Natural killer cell (primary cell): ENCODE results near the gene DENND2A. TPM values are rescaled to one million over a fixed set of nuclear protein-coding genes. Genes with fewer than 3 reads are reported as not detected.
"Not testable (repeated sequence)": the region's sequence is repeated elsewhere in the genome, so short reads cannot be mapped to it uniquely, and the experiment has no call there.

Source experiments
- ATAC-seq, 3 donors: fragments of 150-1000 bp in 2 of 3; fragments of 200-7000 bp in 1 of 3; cut with Tn5 transposase; 1 replicate in 1 of 3; 2 replicates in 2 of 3; pipeline ENCODE4 v1.10.0; 2021; ENCODE audit warnings: mild to moderate bottlenecking in 2 of 3, moderate library complexity in 2 of 3
- DNase-seq, 2 donors: peaks; one replicate each; pipeline versions ENCODE4 v3.0.0 to v3.0.0-alpha.2; 2013 to 2021; ENCODE audit warnings: mixed read lengths in 1 of 2
- H3K27ac ChIP-seq: one replicate; pipeline ENCODE4 v1.5.1; 2013; ENCODE audit warnings: mild to moderate bottlenecking, low read length
- H3K27me3 ChIP-seq: one replicate; pipeline ENCODE4 v1.6.1; 2013; ENCODE audit warnings: low read length; ENCODE audit not compliant: control insufficient read depth, insufficient read depth
- H3K36me3 ChIP-seq: one replicate; pipeline ENCODE4 v1.6.1; 2013; ENCODE audit warnings: low read length; ENCODE audit not compliant: control insufficient read depth, insufficient read depth
- H3K4me1 ChIP-seq: one replicate; pipeline ENCODE4 v1.6.1; 2013; ENCODE audit warnings: low read length; ENCODE audit not compliant: control insufficient read depth, insufficient read depth
- H3K4me3 ChIP-seq: one replicate; pipeline ENCODE4 v1.5.1; 2013; ENCODE audit warnings: low read length
- H3K9me3 ChIP-seq: one replicate; pipeline ENCODE4 v1.6.1; 2013; ENCODE audit warnings: low read length; ENCODE audit not compliant: control insufficient read depth, insufficient read depth
- H3K27ac Mint-ChIP-seq, 2 donors: one replicate each; pipeline ENCODE4 v1.8.0; 2022; ENCODE audit warnings: mild to moderate bottlenecking in 2 of 2, mixed read lengths in 2 of 2, moderate library complexity in 1 of 2
- H3K27me3 Mint-ChIP-seq, 2 donors: one replicate each; pipeline ENCODE4 v1.8.0; 2022; ENCODE audit warnings: low read depth in 2 of 2, mixed read lengths in 2 of 2
- H3K36me3 Mint-ChIP-seq: one replicate; pipeline ENCODE4 v1.8.0; 2022; ENCODE audit warnings: mixed read lengths
- H3K4me1 Mint-ChIP-seq, 2 donors: one replicate each; pipeline ENCODE4 v1.8.0; 2022; ENCODE audit warnings: mixed read lengths in 2 of 2
- H3K4me3 Mint-ChIP-seq: one replicate; pipeline ENCODE4 v1.8.0; 2022; ENCODE audit warnings: mild to moderate bottlenecking, moderate library complexity, mixed read lengths
- H3K9me3 Mint-ChIP-seq, 2 donors: one replicate each; pipeline ENCODE4 v1.8.0; 2022; ENCODE audit warnings: mixed read lengths in 2 of 2
- CTCF ChIP-seq: fragments of 200-600 bp; IDR thresholded peaks from one replicate; pipeline ENCODE4 v1.8.0; 2022; ENCODE audit warnings: antibody characterized with exemption
- WGBS: methylation state at CpG from one replicate; pipeline ENCODE4 v1.1.7; 2013; ENCODE audit warnings: missing lambda C conversion rate; ENCODE audit not compliant: insufficient coverage; 5-methylcytosine and 5-hydroxymethylcytosine counted together
- intact Hi-C: fragments of 100-400 bp; cut with micrococcal nuclease; formaldehyde crosslinking; loops from one replicate; pipeline ENCODE4 v1.14.2; 2022
- total RNA-seq, 4 donors: library from RNA; stranded (reverse); fragments of 120-200 nt in 1 of 4; gene quantifications; one replicate each; pipeline versions ENCODE4 v1.2.3 to v1.2.4, GENCODE V29; 2013 to 2022

Gene DENND2A
- total RNA-seq, 3 donors from 2014 or later (not counting 1 experiment from before 2014, with no cell fraction given): 0.12 TPM; not detected in 2

- 83% methylated on average over 5 of the region's 5 CpGs for WGBS
Measured at GRCh38 chr7:140506788-140507464, 133.7 kb downstream of the DENND2A start.

GRCh38 chr7:140501966-140502365 lies 138.6 kb downstream of the DENND2A start:
- Mint-ChIP-seq H3K27ac (no peak overlapping the region), H3K4me1 (no peaks in the 10 kb centered on the region), H3K27me3 (no peaks in the 10 kb centered on the region), H3K4me3 (no peak overlapping the region), H3K9me3 (no peaks in the 10 kb centered on the region), H3K36me3 (no peaks in the 10 kb centered on the region)
- Histone ChIP-seq H3K27ac (no peak overlapping the region), H3K4me1 (no peaks in the 10 kb centered on the region), H3K27me3 (no peaks in the 10 kb centered on the region), H3K36me3 (no peaks in the 10 kb centered on the region), H3K9me3 (no peaks in the 10 kb centered on the region), H3K4me3 (no peak overlapping the region)
- ATAC-seq: no peak
- no peak for DNase-seq
- WGBS: 97% methylated on average over 5 of the region's 5 CpGs
- no peak for TF ChIP-seq CTCF
- intact Hi-C loops: no loop called here

More at GRCh38 chr7:140506788-140507464, 133.7 kb downstream of the DENND2A start:
- Histone ChIP-seq H3K36me3 (no peaks in the 10 kb centered on the region), H3K27ac (no peak overlapping the region), H3K4me3 (no peak overlapping the region), H3K9me3 (no peaks in the 10 kb centered on the region), H3K27me3 (no peaks in the 10 kb centered on the region), H3K4me1 (no peaks in the 10 kb centered on the region)
- intact Hi-C loops: no loop called here
- no peak for TF ChIP-seq CTCF
- Mint-ChIP-seq H3K4me1 (no peaks in the 10 kb centered on the region), H3K4me3 (no peak overlapping the region), H3K9me3 (no peaks in the 10 kb centered on the region), H3K27me3 (no peaks in the 10 kb centered on the region), H3K36me3 (no peaks in the 10 kb centered on the region), H3K27ac (no peak overlapping the region)
- no peak for ATAC-seq
- DNase-seq: no peak

GRCh38 chr7:140497807-140498206 lies 142.8 kb downstream of the DENND2A start:
- H3K27ac ChIP-seq, ATAC-seq, intact Hi-C loops, H3K36me3 ChIP-seq, H3K4me3 ChIP-seq, H3K9me3 ChIP-seq, H3K27me3 ChIP-seq, DNase-seq, H3K36me3 Mint-ChIP-seq, H3K27ac Mint-ChIP-seq, H3K4me1 Mint-ChIP-seq, H3K4me3 Mint-ChIP-seq, H3K9me3 Mint-ChIP-seq, H3K27me3 Mint-ChIP-seq, H3K4me1 ChIP-seq: not testable (repeated sequence)
- 98% methylated on average over 7 of the region's 7 CpGs for WGBS

GRCh38 chr7:140497241-140497769 lies 143.3 kb downstream of the DENND2A start:
- H3K4me1 Mint-ChIP-seq: no peaks in the 10 kb centered on the region
- no peak overlapping the region for H3K4me3 Mint-ChIP-seq
- DNase-seq: no peak
- Histone ChIP-seq H3K36me3 (no peaks in the 10 kb centered on the region), H3K27ac (no peak overlapping the region), H3K4me3 (no peak overlapping the region), H3K9me3 (no peaks in the 10 kb centered on the region), H3K27me3 (no peaks in the 10 kb centered on the region), H3K4me1 (no peaks in the 10 kb centered on the region)
- no peaks in the 10 kb centered on the region for H3K27me3 Mint-ChIP-seq
- TF ChIP-seq CTCF: no peak
- 100% methylated on average over 3 of the region's 5 CpGs for WGBS
- intact Hi-C loops: no loop called here
- H3K36me3 Mint-ChIP-seq: no peaks in the 10 kb centered on the region
- no peak overlapping the region for H3K27ac Mint-ChIP-seq
- H3K9me3 Mint-ChIP-seq: no peaks in the 10 kb centered on the region
- ATAC-seq: no peak
